ENCODE data around the gene PHLPP1. TPM values are rescaled to one million over a fixed set of nuclear protein-coding genes. Genes with fewer than 3 reads are reported as not detected.

Gene PHLPP1
- total RNA-seq, 2 experiments from 2014 or later: 6.8 to 7.1 TPM

GRCh38 chr18:62974928-62975675, 259.8 kb downstream of the PHLPP1 start:
- peaks cover 6% of the 10 kb centered on the region for H3K36me3 ChIP-seq (ENCODE audit: insufficient read depth, low read length)
- POLR2A ChIA-PET: no interaction called here
- no peaks in the 10 kb centered on the region for H3K27me3 Mint-ChIP-seq
- no peaks in the 10 kb centered on the region for H3K4me1 Mint-ChIP-seq (ENCODE audit: low read depth)
- peaks cover 20% of the 10 kb centered on the region for H3K36me3 Mint-ChIP-seq (ENCODE audit: low read depth)
- H3K4me3 Mint-ChIP-seq: no peak overlapping the region
- no peaks in the 10 kb centered on the region for H3K9me3 ChIP-seq (ENCODE audit: control insufficient read depth in 1 of 2, insufficient read depth in 1 of 2, low read length in 2 of 2)
- H3K27ac Mint-ChIP-seq: no peak overlapping the region
- CTCF ChIA-PET: no interaction called here
- no peak for ATAC-seq (ENCODE audit: poor library complexity)
- no peak for TF ChIP-seq CTCF (IDR thresholded peaks at IDR 0.05)
- H3K4me3 ChIP-seq (ENCODE audit: low read length): no peak overlapping the region
- no peaks in the 10 kb centered on the region for H3K4me1 ChIP-seq (ENCODE audit: insufficient read depth, low read length)
- intact Hi-C loops (cut with DNase I, micrococcal nuclease): no loop called here
- H3K27me3 ChIP-seq (ENCODE audit: control insufficient read depth in 1 of 2, insufficient read depth in 2 of 2, low read length in 2 of 2): no peaks in the 10 kb centered on the region
- no peak for DNase-seq
- H3K27ac ChIP-seq (ENCODE audit: low read depth in 1 of 2, low read length in 2 of 2): no peak overlapping the region
- H3K9me3 Mint-ChIP-seq: no peaks in the 10 kb centered on the region

GRCh38 chr18:62975785-62976184, 260.4 kb downstream of the PHLPP1 start:
- Mint-ChIP-seq H3K4me3 (no peak overlapping the region), H3K27ac (no peak overlapping the region), H3K36me3 (ENCODE audit: low read depth) (peaks cover 20% of the 10 kb centered on the region), H3K27me3 (no peaks in the 10 kb centered on the region), H3K4me1 (ENCODE audit: low read depth) (no peaks in the 10 kb centered on the region), H3K9me3 (no peaks in the 10 kb centered on the region)
- Histone ChIP-seq H3K36me3 (ENCODE audit: insufficient read depth, low read length) (peaks cover 6% of the 10 kb centered on the region), H3K27me3 (ENCODE audit: control insufficient read depth in 1 of 2, insufficient read depth in 2 of 2, low read length in 2 of 2) (no peaks in the 10 kb centered on the region), H3K4me1 (ENCODE audit: insufficient read depth, low read length) (no peaks in the 10 kb centered on the region), H3K4me3 (ENCODE audit: low read length) (no peak overlapping the region), H3K27ac (ENCODE audit: low read depth in 1 of 2, low read length in 2 of 2) (no peak overlapping the region), H3K9me3 (ENCODE audit: control insufficient read depth in 1 of 2, insufficient read depth in 1 of 2, low read length in 2 of 2) (no peaks in the 10 kb centered on the region)
- ATAC-seq (ENCODE audit: poor library complexity) (no peak), DNase-seq (no peak)
- ChIA-PET POLR2A (no interaction called here), CTCF (no interaction called here)
- TF ChIP-seq CTCF (IDR thresholded peaks at IDR 0.05): no peak
- intact Hi-C loops (cut with DNase I, micrococcal nuclease): no loop called here

- no peaks in the 10 kb centered on the region for H3K27me3 Mint-ChIP-seq
- H3K4me3 Mint-ChIP-seq: no peak overlapping the region
- CTCF ChIA-PET: no interaction called here
Measured at GRCh38 chr18:62976227-62976626, 260.9 kb downstream of the PHLPP1 start.

More at GRCh38 chr18:62976227-62976626, 260.9 kb downstream of the PHLPP1 start:
- H3K9me3 Mint-ChIP-seq: no peaks in the 10 kb centered on the region
- Histone ChIP-seq H3K36me3 (ENCODE audit: insufficient read depth, low read length) (peaks cover 6% of the 10 kb centered on the region), H3K9me3 (ENCODE audit: control insufficient read depth in 1 of 2, insufficient read depth in 1 of 2, low read length in 2 of 2) (no peaks in the 10 kb centered on the region), H3K27ac (ENCODE audit: low read depth in 1 of 2, low read length in 2 of 2) (no peak overlapping the region), H3K4me3 (ENCODE audit: low read length) (no peak overlapping the region), H3K27me3 (ENCODE audit: control insufficient read depth in 1 of 2, insufficient read depth in 2 of 2, low read length in 2 of 2) (no peaks in the 10 kb centered on the region), H3K4me1 (ENCODE audit: insufficient read depth, low read length) (no peaks in the 10 kb centered on the region)
- no peaks in the 10 kb centered on the region for H3K4me1 Mint-ChIP-seq (ENCODE audit: low read depth)
- intact Hi-C loops (cut with DNase I, micrococcal nuclease): no loop called here
- no peak overlapping the region for H3K27ac Mint-ChIP-seq
- peaks cover 20% of the 10 kb centered on the region for H3K36me3 Mint-ChIP-seq (ENCODE audit: low read depth)
- ATAC-seq (ENCODE audit: poor library complexity) (no peak), DNase-seq (no peak)
- TF ChIP-seq CTCF (IDR thresholded peaks at IDR 0.05): no peak
- POLR2A ChIA-PET: no interaction called here
